ENCODE results near the gene TMEM171.

TMEM171 gene

GRCh38 chr5:73106335-73106734, 14.0 kb upstream of the TMEM171 start:
- ChIA-PET POLR2A (ENCODE audit: low non-redundant PET) (no interaction called here), CTCF (interaction anchor here (0.6 to 0.7 kb wide), 2 partner anchors 12 to 345 kb away, joined by 5 read pairs; no protein-coding TSS in a partner anchor)
- no peak for DNase-seq (ENCODE audit: low spot score)
- H3K27ac ChIP-seq, result no peak overlapping the region
- no peak for TF ChIP-seq CTCF (conservative IDR thresholded peaks at IDR 0.05; ENCODE audit: low read depth)

- TF ChIP-seq CTCF (conservative IDR thresholded peaks at IDR 0.05; ENCODE audit: low read depth), result no peak
- no peak for DNase-seq (ENCODE audit: low spot score)
- POLR2A ChIA-PET (ENCODE audit: low non-redundant PET), result no interaction called here
- no peak overlapping the region for H3K27ac ChIP-seq
- CTCF ChIA-PET, result interaction anchor here (0.6 kb wide), 2 partner anchors 344 to 722 kb away, joined by 3 to 5 read pairs; no protein-coding TSS in a partner anchor
These were observed 10.2 kb upstream of the TMEM171 start for GRCh38 chr5:73110190-73110589.

- POLR2A ChIA-PET (ENCODE audit: low non-redundant PET), result no interaction called here
These were observed 8.8 kb upstream of the TMEM171 start for GRCh38 chr5:73111536-73111935.

GRCh38 chr5:73112359-73112758, 8.0 kb upstream of the TMEM171 start:
- H3K27ac ChIP-seq, result no peak overlapping the region
- CTCF ChIA-PET, result interaction anchor here (0.9 kb wide), 1 partner anchor 106 kb away, joined by 4 read pairs; no protein-coding TSS in a partner anchor
- POLR2A ChIA-PET (ENCODE audit: low non-redundant PET), result no interaction called here
- DNase-seq (ENCODE audit: low spot score), result no peak
- no peak for TF ChIP-seq CTCF (conservative IDR thresholded peaks at IDR 0.05; ENCODE audit: low read depth)

More at GRCh38 chr5:73111536-73111935, 8.8 kb upstream of the TMEM171 start:
- CTCF ChIA-PET, result no interaction called here
- no peak overlapping the region for H3K27ac ChIP-seq
- TF ChIP-seq CTCF (conservative IDR thresholded peaks at IDR 0.05; ENCODE audit: low read depth), result no peak
- no peak for DNase-seq (ENCODE audit: low spot score)

- no peak for TF ChIP-seq CTCF (conservative IDR thresholded peaks at IDR 0.05; ENCODE audit: low read depth)
- ChIA-PET CTCF (interaction anchor here (0.8 kb wide), 1 partner anchor 102 kb away, joined by 3 read pairs; no protein-coding TSS in a partner anchor), POLR2A (ENCODE audit: low non-redundant PET) (no interaction called here)
- no peak overlapping the region for H3K27ac ChIP-seq
- no peak for DNase-seq (ENCODE audit: low spot score)
These were observed 6.2 kb upstream of the TMEM171 start for GRCh38 chr5:73114044-73114688.

- CTCF ChIA-PET, result no interaction called here
- no peak for TF ChIP-seq CTCF (conservative IDR thresholded peaks at IDR 0.05; ENCODE audit: low read depth)
- DNase-seq (ENCODE audit: low spot score), result no peak
- POLR2A ChIA-PET (ENCODE audit: low non-redundant PET), result interaction anchor here (0.6 kb wide), 1 partner anchor 16 kb away, joined by 6 read pairs; no protein-coding TSS in a partner anchor
- H3K27ac ChIP-seq, result no peak overlapping the region
These were observed 4.8 kb upstream of the TMEM171 start for GRCh38 chr5:73115399-73116051.
